Prostate gland (tissue), 2 donors: ENCODE data around the gene AGGF1. TPM values are rescaled to one million over a fixed set of nuclear protein-coding genes. Genes with fewer than 3 reads are reported as not detected.

ENCODE experiments used
- DNase-seq: peaks from one replicate; pipeline ENCODE4 v3.0.0-alpha.2; 2019; ENCODE audit warnings: low spot score
- H3K27ac ChIP-seq, 2 donors: fragments of 200-600 bp; sonication (generic); 2 replicates each; pipeline ENCODE4 v1.5.1; 2017 to 2019
- H3K27me3 ChIP-seq: fragments of 200-600 bp; sonication (generic); replicated peaks from 2 replicates; pipeline ENCODE4 v1.5.1; 2019; ENCODE audit not compliant: insufficient read depth
- H3K36me3 ChIP-seq, 2 donors: fragments of 200-600 bp; sonication (generic); 1 replicate in 1 of 2; 2 replicates in 1 of 2; pipeline versions ENCODE4 v1.5.1 to v1.8.1; 2017 to 2019
- H3K4me1 ChIP-seq: fragments of 200-600 bp; sonication (generic); replicated peaks from 2 replicates; pipeline ENCODE4 v1.5.1; 2019
- H3K4me3 ChIP-seq, 2 donors: fragments of 200-600 bp; sonication (generic); 2 replicates each; pipeline ENCODE4 v1.5.1; 2017 to 2019
- H3K9me3 ChIP-seq: fragments of 200-600 bp; sonication (generic); 2 replicates; pipeline ENCODE4 v1.5.1; 2017
- POLR2A ChIP-seq: fragments of 450-650 bp; IDR thresholded peaks from one replicate; pipeline ENCODE4 v1.6.1; 2016; ENCODE audit warnings: antibody characterized with exemption, mild to moderate bottlenecking
- POLR2AphosphoS5 ChIP-seq: sonication (generic); formaldehyde crosslinking; IDR thresholded peaks from one replicate; pipeline ENCODE4 v1.6.1; 2017; ENCODE audit warnings: antibody characterized with exemption
- WGBS: methylation state at CpG from one replicate; pipeline ENCODE4 v1.1.5; 2018; 5-methylcytosine and 5-hydroxymethylcytosine counted together
- intact Hi-C: fragments of 100-400 bp; cut with DNase I; formaldehyde crosslinking; loops from one replicate; pipeline ENCODE4 v1.14.2; 2022
- total RNA-seq, 2 donors: library from RNA; depleted of rRNA; stranded (reverse); fragments of >200 nt; gene quantifications; one replicate each; pipeline ENCODE4 v1.1.0, GENCODE V29; 2016
- TF ChIP-seq, protein P1 (sequence below), 4 experiments: fragments of 200-600 bp in 2 of 4; fragments of 450-650 bp in 2 of 4; sonication (generic) in 2 of 4; IDR thresholded peaks; 1 replicate in 3 of 4; 2 replicates in 1 of 4; pipeline ENCODE4 v1.5.1; 2016 to 2019; ENCODE audit warnings: antibody characterized with exemption in 4 of 4, mild to moderate bottlenecking in 2 of 4, moderate library complexity in 2 of 4

AGGF1 gene
- 10 to 100 TPM; 28.5 to 29.6 TPM for total RNA-seq

DNA sequence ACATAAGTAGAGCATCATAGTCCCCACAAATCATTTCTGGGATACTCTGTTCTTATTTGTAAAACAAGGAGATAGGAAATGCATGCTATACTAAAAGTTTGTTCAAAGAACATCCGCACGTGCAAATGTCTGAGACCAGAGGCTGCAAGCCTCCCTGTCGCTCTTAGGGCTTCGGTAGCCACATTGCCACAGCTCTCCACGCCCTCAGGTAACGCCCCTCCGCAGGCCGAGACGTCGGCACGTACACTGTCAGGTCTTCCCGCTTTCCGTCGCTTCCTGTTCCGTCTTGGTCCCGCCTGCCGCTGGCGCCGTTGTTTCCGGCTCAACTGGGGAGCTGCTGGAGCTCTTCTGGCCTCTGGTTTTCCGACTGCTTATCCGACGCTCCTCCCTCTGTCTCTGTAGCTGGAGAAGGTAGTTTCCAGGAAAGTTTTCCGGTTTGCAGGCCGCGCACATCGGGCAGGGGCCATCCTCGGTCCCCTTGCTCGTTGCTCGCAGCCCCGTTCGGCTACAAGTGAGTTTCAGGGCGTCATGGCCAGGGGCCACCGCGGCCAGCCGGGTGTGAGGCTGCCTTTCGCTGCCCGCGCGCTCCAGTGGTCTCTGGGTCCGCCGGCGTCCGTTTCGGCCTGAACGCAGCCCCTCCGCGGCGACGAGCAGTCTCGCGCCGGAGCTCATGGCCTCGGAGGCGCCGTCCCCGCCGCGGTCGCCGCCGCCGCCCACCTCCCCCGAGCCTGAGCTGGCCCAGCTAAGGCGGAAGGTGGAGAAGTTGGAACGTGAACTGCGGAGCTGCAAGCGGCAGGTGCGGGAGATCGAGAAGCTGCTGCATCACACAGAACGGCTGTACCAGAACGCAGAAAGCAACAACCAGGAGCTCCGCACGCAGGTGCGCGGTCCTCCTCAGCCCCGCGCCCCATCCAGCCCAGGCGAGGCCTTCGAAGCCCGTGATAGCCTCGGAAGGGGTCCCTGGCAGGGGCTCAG, at the start of gene AGGF1:
Gene AGGF1, plus strand, starts transcription at position 308 of the 975 bp plus-strand sequence. Its CDS starts 363 bp downstream, at position 671.
- Histone ChIP-seq H3K4me1 (no peaks in the 10 kb centered on the region), H3K9me3 (no peaks in the 10 kb centered on the region), H3K4me3 (peak within 1 kb of the TSS; percentile 82 to 86), H3K36me3 (no peaks in the 10 kb centered on the region), H3K27me3 (no peaks in the 10 kb centered on the region), H3K27ac (peak within 1 kb of the TSS; percentile 86 to 87)
- WGBS = under 1% methylated on average over 82 of the region's 82 CpGs
- intact Hi-C loops = loop anchor here (2.0 kb wide), 1 partner anchor 462 kb away; the partner anchor contains the start of gene WDR41
- TF ChIP-seq, protein P1, sequence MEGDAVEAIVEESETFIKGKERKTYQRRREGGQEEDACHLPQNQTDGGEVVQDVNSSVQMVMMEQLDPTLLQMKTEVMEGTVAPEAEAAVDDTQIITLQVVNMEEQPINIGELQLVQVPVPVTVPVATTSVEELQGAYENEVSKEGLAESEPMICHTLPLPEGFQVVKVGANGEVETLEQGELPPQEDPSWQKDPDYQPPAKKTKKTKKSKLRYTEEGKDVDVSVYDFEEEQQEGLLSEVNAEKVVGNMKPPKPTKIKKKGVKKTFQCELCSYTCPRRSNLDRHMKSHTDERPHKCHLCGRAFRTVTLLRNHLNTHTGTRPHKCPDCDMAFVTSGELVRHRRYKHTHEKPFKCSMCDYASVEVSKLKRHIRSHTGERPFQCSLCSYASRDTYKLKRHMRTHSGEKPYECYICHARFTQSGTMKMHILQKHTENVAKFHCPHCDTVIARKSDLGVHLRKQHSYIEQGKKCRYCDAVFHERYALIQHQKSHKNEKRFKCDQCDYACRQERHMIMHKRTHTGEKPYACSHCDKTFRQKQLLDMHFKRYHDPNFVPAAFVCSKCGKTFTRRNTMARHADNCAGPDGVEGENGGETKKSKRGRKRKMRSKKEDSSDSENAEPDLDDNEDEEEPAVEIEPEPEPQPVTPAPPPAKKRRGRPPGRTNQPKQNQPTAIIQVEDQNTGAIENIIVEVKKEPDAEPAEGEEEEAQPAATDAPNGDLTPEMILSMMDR (IDR thresholded peaks at IDR 0.05) = no peak
- peak; percentile 96 for TF ChIP-seq POLR2AphosphoS5
- TF ChIP-seq POLR2A = peak; percentile 64
- DNase-seq = peak; percentile 94

- Histone ChIP-seq H3K4me3 (no peak overlapping the region), H3K27me3 (no peaks in the 10 kb centered on the region), H3K36me3 (no peaks in the 10 kb centered on the region), H3K27ac (no peak overlapping the region), H3K4me1 (no peaks in the 10 kb centered on the region), H3K9me3 (no peaks in the 10 kb centered on the region)
- intact Hi-C loops = no loop called here
- TF ChIP-seq, protein P1 (IDR thresholded peaks at IDR 0.05) = no peak
- no peak for TF ChIP-seq POLR2AphosphoS5
- no peak for DNase-seq
- 90% methylated on average over 8 of the region's 8 CpGs for WGBS
These were observed 49.6 kb upstream of the AGGF1 start for GRCh38 chr5:76980518-76981144.

DNA sequence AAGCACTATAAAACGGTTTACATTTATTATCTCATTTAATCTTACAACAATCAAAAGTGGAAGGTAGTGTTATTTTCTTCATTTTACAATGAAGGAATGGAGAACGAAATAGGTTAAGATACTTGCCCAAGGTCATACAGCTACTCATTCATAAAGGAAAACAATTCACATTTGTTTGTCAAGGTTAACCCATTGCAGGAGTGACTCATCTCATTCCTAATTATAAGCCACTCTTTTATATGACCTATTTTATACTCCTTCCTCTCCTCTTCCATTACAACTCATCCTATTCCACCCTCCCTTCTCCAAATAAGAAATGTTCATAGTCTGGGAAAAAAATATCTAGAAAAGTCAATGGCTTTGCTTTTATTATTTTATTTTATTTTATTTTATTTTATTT, 47.8 kb upstream of the AGGF1 start:
- H3K4me1 ChIP-seq = no peaks in the 10 kb centered on the region
- no peaks in the 10 kb centered on the region for H3K9me3 ChIP-seq
- no peaks in the 10 kb centered on the region for H3K27me3 ChIP-seq
- H3K4me3 ChIP-seq = no peak overlapping the region
- H3K27ac ChIP-seq = no peak overlapping the region
- WGBS = 38% methylated on average over 2 of the region's 2 CpGs
- intact Hi-C loops = no loop called here
- DNase-seq = no peak
- no peaks in the 10 kb centered on the region for H3K36me3 ChIP-seq
- TF ChIP-seq POLR2A = no peak
- TF ChIP-seq, protein P1 (IDR thresholded peaks at IDR 0.05) = no peak
- no peak for TF ChIP-seq POLR2AphosphoS5

DNA sequence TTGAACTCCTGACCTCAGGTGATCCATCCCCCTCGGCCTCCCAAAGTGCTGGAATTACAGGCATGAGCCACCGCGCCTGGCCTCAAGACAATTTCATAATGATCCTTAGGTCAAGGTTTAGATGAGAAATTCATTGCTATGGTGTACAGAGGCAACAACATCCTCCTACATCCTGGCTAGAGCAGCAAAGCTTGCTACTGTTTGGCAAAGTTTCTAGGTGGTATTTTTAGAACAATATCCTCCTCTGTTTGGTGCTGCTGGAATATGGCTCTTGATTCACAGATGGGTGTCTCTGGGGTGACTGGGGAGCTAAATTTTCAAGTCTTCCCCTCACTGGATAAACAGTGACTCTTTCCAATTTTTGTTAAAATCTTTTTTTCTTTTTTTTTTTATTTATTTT, 46.7 kb upstream of the AGGF1 start:
- no peak overlapping the region for H3K4me3 ChIP-seq
- WGBS = 81% methylated on average over 3 of the region's 3 CpGs
- H3K4me1 ChIP-seq = no peaks in the 10 kb centered on the region
- H3K9me3 ChIP-seq = no peaks in the 10 kb centered on the region
- TF ChIP-seq POLR2A (no peak), POLR2AphosphoS5 (no peak)
- TF ChIP-seq, protein P1 (IDR thresholded peaks at IDR 0.05) = no peak
- H3K27me3 ChIP-seq = no peaks in the 10 kb centered on the region
- DNase-seq = no peak
- intact Hi-C loops = no loop called here
- no peaks in the 10 kb centered on the region for H3K36me3 ChIP-seq
- H3K27ac ChIP-seq = no peak overlapping the region
